Transverse colon (tissue), 4 donors: ENCODE data around the gene DMD.

ENCODE experiments used
- CTCF ChIP-seq, 5 experiments: fragments of 200-600 bp in 3 of 5; fragments of 450-650 bp in 2 of 5; sonication (generic) in 3 of 5; IDR thresholded peaks; 1 replicate in 2 of 5; 2 replicates in 3 of 5; pipeline ENCODE4 v1.5.1; 2016 to 2017; ENCODE audit warnings: antibody characterized with exemption in 5 of 5, inconsistent platforms in 3 of 5, mild to moderate bottlenecking in 2 of 5, moderate library complexity in 1 of 5
- EP300 ChIP-seq: sonication (generic); formaldehyde crosslinking; IDR thresholded peaks from one replicate; pipeline ENCODE4 v1.6.1; 2017; ENCODE audit warnings: antibody characterized with exemption, low read depth
- POLR2A ChIP-seq: fragments of 450-650 bp; IDR thresholded peaks from one replicate; pipeline ENCODE4 v1.6.1; 2016; ENCODE audit warnings: antibody characterized with exemption, mild to moderate bottlenecking, moderate library complexity
- POLR2AphosphoS5 ChIP-seq, 3 donors: sonication (generic); formaldehyde crosslinking; IDR thresholded peaks; one replicate each; pipeline ENCODE4 v1.6.1; 2016; ENCODE audit warnings: antibody characterized with exemption in 3 of 3

GRCh38 chrX:31932769-31933168, 1278.6 kb downstream of the DMD start:
- TF ChIP-seq CTCF (IDR thresholded peaks at IDR 0.05) (no peak), EP300 (no peak), POLR2A (no peak), POLR2AphosphoS5 (IDR thresholded peaks at IDR 0.05) (no peak)
